ENCODE results near the gene TKT. TPM values are rescaled to one million over a fixed set of nuclear protein-coding genes. Genes with fewer than 3 reads are reported as not detected.
"Not testable (repeated sequence)": the region's sequence is repeated elsewhere in the genome, so short reads cannot be mapped to it uniquely, and the experiment has no call there.

The TKT gene
- total RNA-seq, 1 experiment from 2014 or later: 339 TPM

GRCh38 chr3:53254509-53255422 lies 1.1 kb downstream of the TKT start:
- peak overlapping the region; percentile 71 for H3K27ac Mint-ChIP-seq (ENCODE audit: unreplicated experiment)
- peaks cover 13% of the 10 kb centered on the region for H3K4me1 Mint-ChIP-seq (ENCODE audit: low read depth, unreplicated experiment)
- TF ChIP-seq CTCF (IDR thresholded peaks at IDR 0.05; ENCODE audit: insufficient read depth in 1 of 2, low read depth in 1 of 2, low read length in 1 of 2, severe bottlenecking in 1 of 2, unreplicated experiment in 1 of 2): no peak
- no peaks in the 10 kb centered on the region for H3K9me3 ChIP-seq
- intact Hi-C loops (cut with micrococcal nuclease; ENCODE audit: unreplicated experiment): loop anchor here (2.0 kb wide), 1 partner anchor 16 kb away; no protein-coding TSS in a partner anchor
- H3K27me3 ChIP-seq (replicated peaks; ENCODE audit: control insufficient read depth, insufficient read depth, low read length): no peaks in the 10 kb centered on the region
- BruUV-seq (replicated peaks): no TSS peak
- peaks cover 25% of the 10 kb centered on the region for H3K4me1 ChIP-seq
- peaks cover 40% of the 10 kb centered on the region for H3K36me3 Mint-ChIP-seq (ENCODE audit: insufficient read depth, unreplicated experiment)
- H3K4me3 Mint-ChIP-seq (ENCODE audit: unreplicated experiment): peak overlapping the region; percentile 79
- ChIA-PET POLR2A (interaction anchor here (0.6 to 1.6 kb wide), 4 partner anchors 11 to 178 kb away, joined by 3 to 8 read pairs (median 6); no protein-coding TSS in a partner anchor), CTCF (no interaction called here)
- H3K36me3 ChIP-seq (ENCODE audit: control insufficient read depth, insufficient read depth, low read length): no peaks in the 10 kb centered on the region
- H3K4me3 ChIP-seq (ENCODE audit: low read depth, low read length): peak overlapping the region; percentile 73
- no peaks in the 10 kb centered on the region for H3K27me3 Mint-ChIP-seq (ENCODE audit: insufficient read depth, unreplicated experiment)
- no peaks in the 10 kb centered on the region for H3K9me3 Mint-ChIP-seq (ENCODE audit: unreplicated experiment)
- DNase-seq: peak; percentile 72 to 73

- no peaks in the 10 kb centered on the region for H3K27me3 Mint-ChIP-seq (ENCODE audit: insufficient read depth, unreplicated experiment)
- no peak for DNase-seq
- peak overlapping the region; percentile 73 for H3K4me3 ChIP-seq (ENCODE audit: low read depth, low read length)
- H3K36me3 Mint-ChIP-seq (ENCODE audit: insufficient read depth, unreplicated experiment): peaks cover 40% of the 10 kb centered on the region
- no peaks in the 10 kb centered on the region for H3K9me3 ChIP-seq
- ChIA-PET POLR2A (interaction anchor here (1.6 kb wide), 1 partner anchor 16 kb away, joined by 5 read pairs; no protein-coding TSS in a partner anchor), CTCF (no interaction called here)
- H3K9me3 Mint-ChIP-seq (ENCODE audit: unreplicated experiment): no peaks in the 10 kb centered on the region
- H3K27me3 ChIP-seq (replicated peaks; ENCODE audit: control insufficient read depth, insufficient read depth, low read length): no peaks in the 10 kb centered on the region
- no peak overlapping the region for H3K27ac Mint-ChIP-seq (ENCODE audit: unreplicated experiment)
- intact Hi-C loops (cut with micrococcal nuclease; ENCODE audit: unreplicated experiment): loop anchor here (2.0 kb wide), 1 partner anchor 17 kb away; no protein-coding TSS in a partner anchor
- TF ChIP-seq CTCF (IDR thresholded peaks at IDR 0.05; ENCODE audit: insufficient read depth in 1 of 2, low read depth in 1 of 2, low read length in 1 of 2, severe bottlenecking in 1 of 2, unreplicated experiment in 1 of 2): no peak
- peaks cover 7% of the 10 kb centered on the region for H3K4me1 Mint-ChIP-seq (ENCODE audit: low read depth, unreplicated experiment)
- H3K4me3 Mint-ChIP-seq (ENCODE audit: unreplicated experiment): peak overlapping the region; percentile 79
- H3K4me1 ChIP-seq: peaks cover 19% of the 10 kb centered on the region
- BruUV-seq (replicated peaks): TSS peak; percentile 31
- H3K36me3 ChIP-seq (ENCODE audit: control insufficient read depth, insufficient read depth, low read length): no peaks in the 10 kb centered on the region
These were observed 1.9 kb downstream of the TKT start for GRCh38 chr3:53253707-53254508.

DNA sequence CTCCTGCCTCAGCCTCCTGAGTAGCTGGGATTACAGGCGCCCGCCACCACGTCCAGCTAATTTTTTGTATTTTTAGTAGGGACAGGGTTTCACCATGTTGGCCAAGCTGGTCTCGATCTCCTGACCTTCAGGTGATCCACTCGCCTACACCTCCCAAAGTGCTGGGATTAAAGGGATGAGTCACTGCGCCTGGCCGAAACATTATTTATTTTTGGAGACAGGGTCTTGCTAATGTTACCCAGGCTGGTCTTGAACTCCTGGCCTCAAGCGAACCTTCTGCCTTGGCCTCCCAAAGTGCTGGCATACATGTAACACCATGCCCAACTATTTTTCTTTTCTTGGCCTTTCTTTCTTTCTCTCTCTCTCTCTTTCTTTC lies 2.9 kb downstream of the TKT start:
- H3K9me3 Mint-ChIP-seq (ENCODE audit: unreplicated experiment); H3K4me3 ChIP-seq (ENCODE audit: low read depth, low read length); DNase-seq; intact Hi-C loops (cut with micrococcal nuclease; ENCODE audit: unreplicated experiment); H3K9me3 ChIP-seq; H3K27ac Mint-ChIP-seq (ENCODE audit: unreplicated experiment); H3K36me3 ChIP-seq (ENCODE audit: control insufficient read depth, insufficient read depth, low read length); BruUV-seq (replicated peaks); H3K27me3 ChIP-seq (replicated peaks; ENCODE audit: control insufficient read depth, insufficient read depth, low read length); H3K27me3 Mint-ChIP-seq (ENCODE audit: insufficient read depth, unreplicated experiment); POLR2A ChIA-PET; H3K4me1 Mint-ChIP-seq (ENCODE audit: low read depth, unreplicated experiment); CTCF ChIA-PET: not testable (repeated sequence)
- Mint-ChIP-seq H3K36me3 (ENCODE audit: insufficient read depth, unreplicated experiment) (peaks cover 46% of the 10 kb centered on the region), H3K4me3 (ENCODE audit: unreplicated experiment) (peak overlapping the region; percentile 8)
- H3K4me1 ChIP-seq: peaks cover 22% of the 10 kb centered on the region

All from Caco-2 (cell line).